Activated gamma-delta T cell treated with anti-CD3 and anti-CD28 coated beads, Interleukin-2, amount 50 U/mL, for 16 hours (primary cell): ENCODE measurements around the gene ANK3.

ENCODE experiments used
- DNase-seq: peaks from one replicate; pipeline ENCODE4 v3.0.0-alpha.2; 2020; ENCODE audit warnings: low read depth

The ANK3 gene

DNA sequence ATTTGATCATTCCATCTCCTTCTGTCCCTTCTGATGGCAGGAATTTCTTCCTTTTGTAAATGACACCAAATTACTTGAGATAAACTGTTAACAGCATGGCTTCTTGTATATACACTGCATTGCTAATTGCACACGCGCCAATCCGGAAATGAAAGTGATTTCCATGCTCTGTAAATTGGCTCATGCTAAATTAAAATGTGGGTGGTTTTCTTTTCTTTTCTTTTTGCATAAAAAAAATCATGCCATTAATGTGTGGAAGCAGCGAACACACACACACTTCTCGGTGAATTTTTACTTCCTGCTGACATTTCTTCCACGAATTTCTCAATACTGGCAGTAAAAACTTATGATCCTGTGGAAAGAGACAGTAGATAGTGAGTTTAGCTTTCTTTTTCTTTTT, 360.2 kb downstream of the ANK3 start:
- DNase-seq: no peak

DNA sequence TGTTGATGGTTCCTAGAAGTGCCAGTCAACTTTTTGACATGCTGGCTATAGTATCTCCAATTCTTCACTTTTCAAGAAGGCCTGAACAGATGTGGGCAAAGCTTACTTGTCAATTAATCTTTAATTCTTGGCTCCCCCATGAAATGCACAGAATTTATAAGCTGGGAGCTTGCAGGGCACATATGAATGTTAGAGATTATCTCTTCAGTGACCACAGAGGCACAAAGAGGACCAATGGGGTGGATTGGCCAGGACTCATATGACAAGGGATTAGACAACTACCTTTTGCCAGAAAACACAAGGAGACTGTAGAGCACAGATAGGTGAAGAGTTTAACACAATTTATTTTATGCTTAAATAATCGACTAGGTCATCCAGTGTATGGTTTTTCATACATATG, 361.6 kb downstream of the ANK3 start:
- no peak for DNase-seq

DNA sequence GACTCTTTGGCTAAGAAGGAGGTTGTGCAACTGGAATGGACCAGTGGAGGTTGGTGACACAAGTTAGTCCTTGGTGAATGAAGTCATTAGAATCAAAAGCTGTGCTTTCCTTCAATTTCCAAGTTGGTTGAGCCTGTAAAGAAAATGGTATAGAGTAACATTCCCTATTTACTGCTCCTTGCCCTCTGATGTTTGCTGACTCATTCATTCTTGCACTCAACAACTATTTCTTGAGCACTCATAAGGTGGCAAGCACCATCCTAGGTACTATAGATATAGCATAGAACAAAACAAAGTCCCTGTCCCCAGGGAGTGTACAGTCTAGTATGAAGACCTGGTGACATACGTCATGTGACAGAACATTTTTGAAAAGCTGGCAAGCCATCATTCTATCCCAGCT, 364.4 kb downstream of the ANK3 start:
- DNase-seq: no peak

DNA sequence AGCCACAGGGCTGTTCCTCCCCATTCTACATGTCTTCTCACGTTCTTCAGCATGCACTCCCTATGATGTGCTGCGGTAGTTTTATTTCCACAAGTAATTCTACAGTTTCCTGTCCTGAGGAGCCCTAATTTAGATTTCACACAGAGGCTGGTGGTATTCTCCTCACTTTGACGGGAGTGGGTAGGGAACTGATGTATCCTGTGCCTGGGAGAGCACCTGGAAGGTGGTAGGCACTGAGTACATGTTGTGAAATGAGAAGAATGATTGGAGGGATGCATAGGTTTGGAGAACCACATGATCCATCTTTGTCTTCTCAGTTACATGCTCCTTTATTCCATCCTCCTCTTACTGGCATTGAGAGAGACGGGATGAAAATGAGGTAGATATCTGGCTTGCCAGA, 365.2 kb downstream of the ANK3 start:
- DNase-seq: no peak

DNA sequence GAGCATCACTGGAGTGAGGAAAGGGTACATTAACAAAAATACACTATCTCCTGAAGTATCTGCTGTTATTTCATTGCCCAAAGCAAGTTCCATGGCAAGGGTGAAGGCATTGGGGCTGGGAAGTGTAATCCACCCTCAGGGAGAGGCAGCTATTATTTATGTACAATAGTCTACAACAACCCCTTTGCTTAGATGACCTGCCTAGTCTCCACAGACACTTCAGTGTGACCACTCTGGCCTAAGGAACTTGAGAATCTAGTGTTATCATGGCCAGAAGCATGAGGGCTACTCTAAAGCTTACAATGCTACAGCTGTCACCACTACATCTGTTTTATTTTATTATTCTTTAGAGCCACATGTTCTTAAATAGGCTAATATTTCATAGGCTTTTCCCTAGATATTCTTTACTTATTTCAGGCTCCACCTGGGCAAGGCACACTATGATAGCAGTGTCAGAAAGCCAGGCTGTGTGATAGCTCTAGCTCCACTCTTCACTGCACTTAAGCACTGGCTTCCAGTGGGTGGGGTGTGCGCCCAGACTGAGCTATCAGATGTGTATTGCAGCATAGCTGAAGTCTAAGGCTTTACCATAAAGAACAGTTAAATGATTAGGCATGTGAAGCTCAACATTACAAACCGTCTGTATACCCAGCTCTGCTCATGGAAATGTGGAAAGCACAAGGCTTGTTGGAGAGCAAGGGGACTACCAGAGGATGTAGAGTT, 366.4 kb downstream of the ANK3 start:
- DNase-seq: no peak

DNA sequence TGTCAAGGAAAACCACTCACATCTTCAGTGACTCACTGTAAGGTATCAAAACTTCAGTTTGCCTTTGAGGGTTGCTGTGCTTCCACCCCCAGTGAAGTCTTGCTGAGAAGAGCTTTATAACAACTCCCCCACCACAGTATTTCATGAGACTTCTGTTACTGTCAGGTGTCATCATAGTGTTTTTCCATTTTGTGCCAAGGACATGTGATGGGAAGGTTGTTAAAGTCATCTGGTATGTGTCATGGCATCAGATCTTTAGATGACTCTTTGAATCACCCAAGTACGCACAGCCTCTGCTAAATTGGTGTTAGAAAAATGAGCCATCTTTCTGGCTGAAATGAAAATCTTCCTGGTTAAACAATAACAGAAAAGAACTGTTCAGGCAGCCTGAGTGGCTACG, 368.3 kb downstream of the ANK3 start:
- no peak for DNase-seq

DNA sequence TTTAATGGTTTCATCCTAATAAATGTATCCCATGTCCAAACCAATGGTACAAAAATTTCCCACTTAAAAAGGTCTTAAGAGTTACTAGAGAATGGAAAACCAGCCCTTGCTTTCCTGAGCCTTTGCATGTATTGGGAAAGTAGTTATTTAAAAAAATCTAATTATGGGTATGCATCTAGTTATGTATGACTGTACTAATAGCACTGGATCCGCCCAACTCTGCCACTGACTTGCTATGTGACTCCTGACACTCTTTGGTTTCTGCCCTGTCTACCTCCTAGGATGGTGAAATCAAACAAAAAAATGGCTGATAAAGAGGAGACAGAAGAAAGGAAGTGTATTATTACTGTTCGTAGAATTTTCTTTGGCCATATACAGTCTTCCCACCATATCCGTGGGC, 372.9 kb downstream of the ANK3 start:
- DNase-seq: no peak

DNA sequence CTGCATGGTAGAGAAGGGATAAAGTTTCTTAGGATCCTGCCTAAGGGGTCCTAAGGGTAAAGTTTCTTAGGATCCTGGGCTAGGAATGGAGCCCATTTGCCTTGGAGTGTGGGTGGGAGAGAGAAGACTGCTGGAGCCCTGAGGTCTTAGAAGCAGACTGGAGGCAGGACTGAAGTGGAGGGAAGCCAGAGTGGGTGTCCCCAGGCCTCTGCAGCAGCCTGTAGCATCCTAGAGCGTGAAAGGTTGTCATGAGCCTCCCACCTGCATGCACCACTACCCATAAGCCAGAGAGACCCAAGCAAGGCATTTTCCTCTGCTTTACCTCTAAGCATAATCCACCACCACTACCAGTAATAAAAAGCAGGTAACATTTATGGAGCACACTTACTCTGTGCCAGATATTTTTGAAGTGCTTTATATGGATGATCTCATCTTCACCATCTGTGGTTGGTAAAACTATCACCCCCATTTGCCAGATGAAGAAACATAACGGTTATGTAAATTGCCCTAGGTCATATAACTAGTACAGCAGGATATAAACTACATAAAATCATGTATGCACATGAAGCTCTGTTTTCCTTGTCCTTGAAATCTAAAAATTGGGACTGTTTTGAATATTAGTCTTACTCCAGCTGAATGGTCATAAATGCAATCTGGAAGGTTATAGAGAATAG, 379.8 kb downstream of the ANK3 start:
- DNase-seq: no peak

DNA sequence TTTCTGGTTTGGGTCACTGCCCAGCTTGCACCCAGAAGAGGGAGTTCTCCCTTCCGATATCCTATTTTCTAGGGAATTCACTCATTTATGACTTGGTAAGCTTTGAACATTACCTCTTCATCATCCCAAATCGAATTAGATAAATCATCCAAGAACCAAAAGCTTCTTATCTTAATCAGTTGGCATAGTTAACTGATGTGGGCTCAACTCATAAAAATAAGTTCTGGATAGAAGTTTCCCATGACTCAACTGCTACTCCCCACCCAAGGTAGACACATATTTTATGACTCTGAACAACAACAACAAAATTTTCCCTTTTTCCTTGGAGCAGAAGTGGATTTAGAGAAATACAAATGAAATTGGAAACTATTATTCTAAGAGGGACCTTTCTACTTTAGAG, 380.4 kb downstream of the ANK3 start:
- no peak for DNase-seq

DNA sequence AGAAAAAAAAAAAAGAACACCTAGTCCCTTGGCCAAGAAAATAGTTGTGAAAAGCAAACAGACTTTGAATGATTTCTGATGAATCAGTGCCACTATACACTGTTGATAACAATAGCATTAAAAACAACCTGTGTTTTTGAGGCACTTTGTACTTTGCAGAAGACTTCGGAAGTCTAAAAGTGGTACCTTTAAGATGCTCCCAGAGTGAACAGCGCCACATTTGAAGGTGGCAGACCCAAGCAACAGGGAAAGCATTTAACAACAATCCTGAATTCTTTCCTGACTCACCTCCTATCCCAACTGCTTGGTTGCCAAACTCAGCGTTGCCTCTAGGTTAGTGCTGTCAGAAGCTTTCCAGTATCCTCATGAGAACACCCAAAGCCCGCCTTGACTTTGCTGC, 380.9 kb downstream of the ANK3 start:
- no peak for DNase-seq

DNA sequence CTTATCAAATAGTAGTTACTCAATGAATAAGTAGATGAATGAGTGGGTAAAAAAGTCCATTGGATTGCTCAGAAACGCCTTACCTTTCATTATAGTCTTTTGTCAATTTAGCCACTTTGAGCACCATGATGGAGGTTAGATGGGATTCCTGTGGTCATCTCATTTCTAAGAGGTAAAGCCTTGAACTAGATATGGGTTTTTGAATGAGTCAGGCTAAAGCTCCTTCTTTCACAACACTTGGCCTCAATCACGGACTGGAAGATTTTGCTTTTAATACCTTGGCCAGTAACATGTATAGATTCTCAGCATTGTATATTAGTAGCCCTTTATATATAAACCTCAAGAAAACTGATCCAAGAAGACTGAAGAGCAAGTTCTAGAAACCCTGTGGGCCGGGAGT, 383.6 kb downstream of the ANK3 start:
- DNase-seq: no peak

DNA sequence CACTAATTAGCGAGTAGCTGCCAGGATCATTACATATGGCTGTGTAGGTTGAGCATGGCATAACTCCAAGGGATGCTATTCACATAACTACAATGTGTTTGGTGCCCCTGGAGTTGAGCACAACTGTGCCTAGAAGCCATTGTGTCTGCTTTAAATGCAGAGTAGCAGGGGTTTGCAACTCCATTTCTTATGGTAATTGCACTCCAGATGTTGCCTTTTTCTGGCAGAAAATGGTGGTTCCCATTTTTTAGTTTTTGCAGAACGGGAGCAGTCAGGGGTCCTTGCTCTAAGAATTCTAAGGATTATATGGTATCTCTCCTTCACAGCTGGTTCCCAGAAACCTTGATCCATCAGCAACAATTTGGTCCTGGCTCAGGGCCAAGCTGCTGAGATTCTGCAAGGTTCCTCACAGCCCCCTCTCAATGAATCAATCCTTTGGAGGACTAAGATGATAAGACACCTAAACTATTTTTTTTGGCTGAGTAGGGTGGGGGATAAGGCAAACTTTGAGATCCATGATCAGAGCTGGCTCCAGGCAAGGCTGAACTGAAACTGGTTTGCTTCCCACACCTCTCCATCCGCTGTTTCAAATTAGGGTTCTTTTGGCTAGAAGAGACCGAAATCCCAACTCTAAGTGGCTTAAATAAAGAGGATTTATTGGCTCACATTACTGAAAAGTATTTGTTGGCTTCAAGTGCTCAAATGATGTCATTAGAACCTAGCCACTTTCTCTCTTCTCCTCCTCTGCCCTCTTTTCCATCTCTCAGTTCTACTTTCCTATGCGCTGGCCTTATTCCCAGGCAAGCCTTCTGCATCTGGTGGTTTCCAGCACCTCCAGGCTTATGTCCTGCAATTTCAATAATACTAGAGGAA, 385.8 kb downstream of the ANK3 start:
- no peak for DNase-seq

DNA sequence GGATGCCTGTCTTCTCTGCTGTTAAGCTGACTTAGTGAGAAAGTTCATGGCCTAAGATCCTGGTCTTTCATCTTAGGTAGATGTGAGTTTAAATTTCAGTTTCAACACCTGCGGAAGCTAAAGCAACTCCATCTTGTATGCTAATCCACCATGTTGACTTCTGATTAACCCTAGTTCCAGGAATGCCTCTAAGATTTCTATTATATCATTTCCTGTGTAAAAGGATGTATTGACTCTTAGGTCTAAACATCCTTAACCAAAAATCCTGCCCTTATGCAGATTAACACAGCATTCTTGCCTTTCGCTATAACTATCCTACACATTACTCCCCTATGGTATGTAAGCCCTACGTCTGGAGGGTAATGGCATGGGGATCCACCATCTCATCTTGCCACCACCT, 388.9 kb downstream of the ANK3 start:
- DNase-seq: no peak

DNA sequence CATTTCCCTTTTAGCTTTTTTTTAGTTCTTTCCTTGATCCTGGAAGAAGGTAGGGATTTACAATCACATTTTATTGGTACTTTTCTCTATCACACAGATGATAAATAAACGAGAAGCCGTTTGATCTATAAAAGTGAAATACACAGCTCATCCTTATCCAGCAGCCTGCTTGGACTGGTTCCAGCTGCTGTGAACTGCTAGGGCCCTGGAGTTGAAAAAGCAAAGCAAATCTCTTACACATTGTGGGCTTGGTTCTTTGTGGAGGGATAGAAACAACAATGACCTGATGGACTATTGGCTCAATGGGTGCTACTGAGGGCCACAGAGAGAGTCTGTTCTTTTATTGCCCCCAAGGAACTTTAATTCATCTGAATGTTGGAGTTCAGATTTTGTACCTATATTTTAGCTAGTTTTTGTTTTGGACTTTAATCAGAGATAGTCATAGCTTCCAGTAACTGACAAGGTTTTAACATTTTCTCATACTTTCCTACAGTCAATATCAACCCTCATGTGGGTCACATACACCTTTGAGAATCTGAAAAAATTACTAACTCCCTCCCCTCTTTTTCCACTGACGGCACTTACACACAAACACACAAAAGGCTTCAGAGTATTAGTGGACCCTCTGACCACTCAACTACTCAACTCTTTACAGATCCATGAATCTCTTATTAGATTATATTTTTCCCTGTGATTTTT, 391.7 kb downstream of the ANK3 start:
- DNase-seq: no peak

DNA sequence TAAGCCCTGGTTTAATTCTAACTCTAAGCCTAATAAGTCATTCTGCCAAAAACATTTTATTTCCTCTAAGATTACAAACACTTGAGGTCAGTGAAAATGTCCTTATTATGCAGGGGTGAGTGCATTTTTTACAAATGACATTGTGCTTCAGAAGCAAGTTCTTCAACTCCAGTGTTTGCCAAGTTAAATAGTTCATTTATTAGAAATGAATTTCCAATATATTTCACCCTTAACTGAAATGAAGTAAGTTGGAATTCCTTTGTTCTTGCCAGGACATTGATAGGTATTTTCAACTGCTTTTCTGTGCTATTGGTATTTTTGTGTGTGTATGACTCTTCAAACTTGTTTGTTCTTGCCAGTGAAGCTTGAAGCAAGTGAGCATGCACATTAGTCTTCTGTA, 393.8 kb downstream of the ANK3 start:
- no peak for DNase-seq

DNA sequence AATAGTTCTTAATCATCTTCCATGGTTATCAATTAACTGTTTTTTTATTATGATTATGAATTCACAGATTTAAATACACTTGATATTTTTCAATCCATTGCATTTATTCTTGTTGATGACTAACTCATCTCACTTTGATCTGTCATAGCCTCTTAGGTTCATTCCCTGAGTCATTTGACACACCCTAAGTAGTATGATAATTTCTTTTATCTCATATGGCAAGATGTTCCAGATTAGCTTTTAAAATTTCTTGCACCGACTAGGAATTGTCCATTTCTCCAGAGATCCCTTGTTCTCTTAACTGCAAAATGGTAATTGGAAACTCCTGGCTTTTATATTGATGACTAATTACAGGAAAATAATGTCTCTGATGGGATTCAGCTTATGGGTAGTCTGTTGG, 395.7 kb downstream of the ANK3 start:
- DNase-seq: no peak

DNA sequence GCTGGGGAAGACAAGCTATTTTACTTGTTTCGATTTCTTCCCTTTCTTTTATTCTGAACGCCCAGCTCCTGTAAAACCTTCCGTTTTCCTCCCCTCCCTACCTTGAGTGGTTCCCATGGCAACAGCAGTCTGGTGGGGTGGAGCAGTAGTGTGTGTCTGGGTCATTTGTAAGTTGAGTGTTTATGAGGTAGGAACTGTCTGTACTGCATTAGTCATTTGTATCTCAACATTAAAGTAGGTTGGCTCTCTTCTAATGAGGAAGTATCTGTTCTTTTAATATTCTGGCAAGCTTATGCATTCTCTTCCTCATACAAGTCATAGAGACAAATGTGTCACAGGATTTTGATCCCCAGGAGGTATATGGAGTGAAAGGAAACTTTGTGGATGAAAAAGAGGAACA, 398.0 kb downstream of the ANK3 start:
- DNase-seq: no peak

DNA sequence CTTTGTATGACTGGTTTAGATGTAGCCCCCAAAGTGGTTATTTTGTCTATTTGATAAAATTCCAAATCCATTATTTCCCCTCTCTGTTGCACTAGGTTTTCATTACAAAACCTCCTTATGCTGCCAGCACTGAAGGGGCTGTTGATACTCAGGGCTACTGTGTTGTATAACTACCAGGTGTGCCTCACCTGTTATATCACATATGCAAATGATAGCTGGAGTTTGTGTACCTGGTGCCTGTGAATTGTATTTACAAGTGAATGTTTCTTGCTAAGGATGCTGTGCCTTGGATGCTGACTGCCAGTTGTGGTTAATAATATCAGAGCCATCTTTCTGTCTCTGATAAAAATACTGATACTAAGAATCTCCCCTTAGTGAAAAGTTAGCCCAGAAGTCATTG, 398.6 kb downstream of the ANK3 start:
- no peak for DNase-seq

DNA sequence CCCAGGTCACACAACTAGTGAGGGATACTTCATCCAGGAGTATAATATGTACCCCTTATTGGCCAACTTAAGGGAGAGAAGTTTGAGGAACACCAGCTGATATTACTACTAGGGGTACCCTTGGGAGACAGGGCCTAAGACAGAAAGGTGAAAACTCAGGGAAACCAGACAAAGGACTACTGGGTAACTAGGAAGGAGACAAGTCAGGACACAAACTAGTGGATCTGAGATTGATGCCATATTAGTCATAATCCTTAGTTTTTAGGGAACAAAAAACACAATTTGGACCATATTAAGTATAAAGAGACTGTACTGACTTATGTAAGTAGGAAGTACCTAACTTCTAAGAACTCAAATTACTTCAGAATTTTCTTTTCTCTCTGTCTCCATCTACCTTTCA, 404.0 kb downstream of the ANK3 start:
- DNase-seq: no peak

DNA sequence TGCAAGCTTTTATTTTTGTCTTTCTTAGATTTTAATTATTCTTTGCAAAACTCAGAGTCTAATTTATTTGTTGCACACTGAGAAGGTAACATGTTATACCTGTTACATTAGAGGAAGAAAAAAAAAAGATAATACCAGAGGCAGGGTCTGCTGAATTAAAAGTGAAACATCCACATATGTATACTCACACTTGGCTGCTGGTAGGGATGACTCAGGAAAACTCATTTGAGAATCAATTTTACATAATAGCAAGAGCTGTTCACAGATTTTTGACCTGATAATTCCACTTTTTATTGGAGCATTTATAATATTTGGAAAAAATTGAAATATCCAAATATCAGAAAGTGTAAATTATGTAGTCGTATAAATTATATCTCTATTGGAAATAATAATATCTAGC, 405.3 kb downstream of the ANK3 start:
- DNase-seq: no peak

DNA sequence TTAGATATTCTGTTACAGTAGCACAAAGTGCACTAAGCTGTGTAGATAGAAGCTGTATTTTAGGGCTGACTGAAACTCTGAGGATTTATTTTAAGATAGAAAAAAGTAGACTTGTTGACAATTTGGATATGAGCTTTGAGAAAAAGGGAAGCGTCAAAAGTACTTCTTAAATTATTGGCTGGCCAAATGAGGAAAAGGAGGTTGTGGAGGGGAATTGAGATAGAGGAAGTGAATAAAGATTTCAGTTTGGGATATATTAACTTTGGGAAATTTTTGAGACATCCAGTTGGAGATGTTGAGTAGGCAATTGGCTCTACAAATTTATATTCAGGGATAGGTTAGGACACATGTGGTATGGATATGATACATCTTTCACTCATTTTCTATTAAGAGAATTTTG, 409.3 kb downstream of the ANK3 start:
- no peak for DNase-seq

DNA sequence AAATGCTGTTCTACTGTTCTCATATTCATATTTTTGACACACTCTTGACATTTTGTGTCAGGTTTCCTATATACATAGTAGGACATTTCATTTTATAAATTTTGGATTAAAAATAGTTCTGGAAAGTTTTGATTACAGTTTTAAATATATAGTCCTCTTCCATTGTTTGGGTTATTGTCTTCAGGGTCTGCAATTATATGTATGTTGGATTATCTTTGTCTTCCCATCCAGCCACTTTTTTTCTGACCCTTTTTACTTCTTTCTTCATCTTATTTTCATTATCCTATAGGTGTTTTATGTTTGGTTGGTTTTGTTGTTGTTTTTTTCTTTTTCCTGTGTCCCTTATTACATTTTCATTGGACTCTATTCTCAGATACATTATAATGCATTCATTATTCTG, 412.2 kb downstream of the ANK3 start:
- DNase-seq: no peak

DNA sequence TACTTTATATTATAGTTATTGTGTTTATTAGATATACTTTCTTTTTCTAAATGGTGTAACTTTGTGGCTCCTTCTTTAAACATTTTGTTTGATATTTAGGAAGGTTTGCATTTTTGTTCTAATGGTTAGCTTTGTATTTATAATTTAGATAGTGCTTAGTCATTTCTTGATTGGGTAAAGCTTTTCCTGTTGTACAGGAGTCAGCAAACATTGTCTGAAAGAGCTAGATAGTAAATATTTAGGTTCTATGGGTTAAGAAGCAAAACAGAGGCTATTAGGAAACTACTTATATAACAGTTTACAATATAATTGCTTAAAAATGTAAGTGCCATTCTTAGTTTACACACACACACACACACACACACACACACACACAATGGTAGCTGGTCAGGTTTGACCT, 412.8 kb downstream of the ANK3 start:
- DNase-seq: no peak
